VCaP (cell line): Measurements from ENCODE around the gene PFKP.

Experiments
- H3K27ac ChIP-seq: fragments of 450-650 bp; 2 replicates; pipeline ENCODE4 v1.5.1; 2017
- TF ChIP-seq, protein P1 (sequence below): fragments of 450-650 bp; conservative IDR thresholded peaks from 2 replicates; pipeline ENCODE4 v1.5.1; 2017; ENCODE audit warnings: mild to moderate bottlenecking, moderate library complexity

PFKP gene

DNA sequence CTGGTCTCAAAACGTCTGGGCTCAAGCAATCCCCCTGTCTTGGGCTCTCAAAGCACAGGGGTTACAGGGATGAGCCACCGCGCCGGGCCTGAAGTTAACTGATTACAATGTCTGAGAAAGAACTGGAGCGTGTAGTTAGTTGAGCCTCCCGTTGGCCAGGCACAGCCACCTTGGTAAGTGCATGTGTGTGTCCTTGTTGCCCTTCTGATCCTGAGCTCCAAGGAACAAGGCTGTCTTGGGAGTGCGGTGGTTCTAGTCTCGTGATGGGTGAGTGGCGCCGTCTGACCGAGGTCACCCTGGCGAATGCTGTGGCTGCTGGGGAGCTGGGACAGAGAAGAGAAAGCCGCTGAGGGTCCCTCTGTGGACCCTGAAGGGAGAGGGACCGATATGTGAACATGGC lies 54.7 kb downstream of the PFKP start:
- TF ChIP-seq, protein P1, sequence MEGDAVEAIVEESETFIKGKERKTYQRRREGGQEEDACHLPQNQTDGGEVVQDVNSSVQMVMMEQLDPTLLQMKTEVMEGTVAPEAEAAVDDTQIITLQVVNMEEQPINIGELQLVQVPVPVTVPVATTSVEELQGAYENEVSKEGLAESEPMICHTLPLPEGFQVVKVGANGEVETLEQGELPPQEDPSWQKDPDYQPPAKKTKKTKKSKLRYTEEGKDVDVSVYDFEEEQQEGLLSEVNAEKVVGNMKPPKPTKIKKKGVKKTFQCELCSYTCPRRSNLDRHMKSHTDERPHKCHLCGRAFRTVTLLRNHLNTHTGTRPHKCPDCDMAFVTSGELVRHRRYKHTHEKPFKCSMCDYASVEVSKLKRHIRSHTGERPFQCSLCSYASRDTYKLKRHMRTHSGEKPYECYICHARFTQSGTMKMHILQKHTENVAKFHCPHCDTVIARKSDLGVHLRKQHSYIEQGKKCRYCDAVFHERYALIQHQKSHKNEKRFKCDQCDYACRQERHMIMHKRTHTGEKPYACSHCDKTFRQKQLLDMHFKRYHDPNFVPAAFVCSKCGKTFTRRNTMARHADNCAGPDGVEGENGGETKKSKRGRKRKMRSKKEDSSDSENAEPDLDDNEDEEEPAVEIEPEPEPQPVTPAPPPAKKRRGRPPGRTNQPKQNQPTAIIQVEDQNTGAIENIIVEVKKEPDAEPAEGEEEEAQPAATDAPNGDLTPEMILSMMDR: no peak
- no peak overlapping the region for H3K27ac ChIP-seq

DNA sequence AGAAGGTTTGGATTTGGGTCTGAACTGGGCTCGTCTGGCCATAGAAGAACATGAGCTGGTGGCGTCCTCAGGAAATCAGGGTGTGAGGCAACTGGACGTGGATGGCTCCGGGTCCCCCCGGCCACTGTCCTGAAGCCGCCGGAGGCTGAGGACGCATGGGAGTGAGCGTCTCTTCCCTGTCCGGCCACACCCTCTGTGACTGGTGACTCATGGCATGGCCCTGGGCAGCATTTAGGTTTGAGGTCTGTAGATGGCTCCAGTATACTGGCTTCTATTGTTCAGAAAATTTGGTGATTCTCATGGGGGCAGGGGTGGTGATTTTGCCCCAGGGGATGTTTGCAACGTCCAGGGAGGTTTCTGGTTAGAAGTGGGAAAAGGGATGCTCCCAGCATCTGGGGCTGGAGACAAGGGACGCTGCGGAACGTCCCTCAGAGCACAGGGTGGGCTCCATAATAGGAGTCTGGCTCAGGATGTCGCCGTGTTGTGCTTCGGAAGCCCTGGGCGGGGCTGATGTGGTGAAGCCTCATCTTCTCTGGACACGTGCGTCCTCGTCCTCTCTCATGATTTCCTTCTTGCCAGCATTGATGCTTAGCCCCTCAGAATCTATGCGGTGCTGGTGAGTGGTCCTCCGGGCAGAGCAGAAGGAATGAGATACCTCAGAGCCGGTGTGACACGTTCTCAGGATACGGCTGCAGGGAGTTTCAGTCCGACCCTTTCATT lies 55.3 kb downstream of the PFKP start:
- TF ChIP-seq, protein P1: no peak
- H3K27ac ChIP-seq: no peak overlapping the region

DNA sequence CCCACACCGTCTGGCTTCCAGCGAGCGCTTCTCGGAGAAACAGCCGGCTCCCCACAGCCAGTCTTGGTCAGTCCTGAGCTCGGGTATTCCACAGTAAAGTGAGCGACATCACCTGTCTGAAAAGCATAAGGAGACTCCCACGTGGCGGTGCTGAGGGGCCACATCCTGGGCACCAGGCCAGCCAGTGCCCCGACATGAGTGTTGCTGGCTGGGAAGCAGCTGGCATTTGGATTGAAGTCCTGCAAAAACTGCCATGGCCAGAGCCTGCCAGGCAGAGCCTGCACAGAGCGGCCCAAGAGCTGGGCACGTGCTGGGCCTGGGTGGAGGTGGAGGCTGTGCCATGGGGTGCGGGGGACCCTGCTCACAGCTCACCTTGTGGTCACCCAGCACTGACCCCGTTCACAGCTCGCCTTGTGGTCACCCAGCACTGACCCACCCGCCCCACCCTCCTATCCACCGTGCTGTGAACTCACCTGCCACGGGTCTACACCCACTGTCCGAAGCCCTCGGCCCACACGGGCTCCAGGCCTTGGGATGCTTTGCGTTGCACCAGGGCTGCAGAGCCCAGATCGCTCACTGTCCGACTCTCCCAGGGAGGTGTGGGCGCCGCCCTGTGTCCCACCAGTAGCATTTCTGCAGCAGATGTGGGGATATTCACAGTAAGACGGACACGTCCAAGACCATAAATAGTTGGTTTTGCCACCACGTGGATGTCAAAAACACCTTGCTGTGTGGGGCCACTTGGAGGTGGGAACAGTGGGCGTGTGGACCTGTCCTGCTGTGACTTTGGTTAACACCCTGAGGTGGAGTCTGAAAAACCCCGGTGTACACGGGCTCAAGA lies 56.4 kb downstream of the PFKP start:
- H3K27ac ChIP-seq: no peak overlapping the region
- TF ChIP-seq, protein P1: no peak

DNA sequence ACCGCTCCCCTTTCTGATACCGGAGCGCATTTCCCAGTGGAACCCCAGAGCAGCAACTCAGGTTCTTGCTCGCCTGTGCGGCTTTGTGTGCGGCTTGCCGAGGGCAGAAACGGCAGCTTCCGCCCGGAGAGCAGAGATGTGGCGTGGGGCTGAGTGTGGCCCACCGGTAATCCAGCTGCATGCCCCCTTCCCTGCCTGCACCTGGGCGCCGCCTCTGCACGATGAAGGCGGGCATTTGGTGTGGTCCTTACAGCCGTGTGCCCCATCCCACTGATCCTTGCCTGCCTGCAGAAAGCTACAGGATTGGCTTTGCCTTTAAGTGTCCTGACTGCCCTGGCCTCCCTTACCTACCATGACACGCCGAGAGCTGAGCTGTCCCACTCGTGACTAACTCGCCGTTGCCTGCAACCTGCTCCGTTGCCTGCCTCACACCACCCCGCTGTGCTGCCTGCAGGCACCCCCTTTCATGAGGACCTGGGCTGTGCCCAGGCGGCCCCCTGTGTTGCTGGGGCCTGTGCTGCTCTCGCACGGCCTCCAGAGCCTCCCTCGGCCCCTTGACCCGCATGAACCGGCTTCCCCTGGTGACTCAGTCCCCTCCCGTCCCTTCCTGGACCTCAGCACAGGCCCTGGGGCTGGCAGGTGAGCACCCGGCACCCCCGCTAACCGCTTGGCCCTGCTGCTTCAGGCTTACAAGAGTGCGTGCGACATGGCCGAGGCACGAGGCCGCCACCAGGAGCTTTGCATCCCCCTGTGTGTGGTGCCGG lies 57.2 kb downstream of the PFKP start:
- TF ChIP-seq, protein P1: no peak
- H3K27ac ChIP-seq: no peak overlapping the region

DNA sequence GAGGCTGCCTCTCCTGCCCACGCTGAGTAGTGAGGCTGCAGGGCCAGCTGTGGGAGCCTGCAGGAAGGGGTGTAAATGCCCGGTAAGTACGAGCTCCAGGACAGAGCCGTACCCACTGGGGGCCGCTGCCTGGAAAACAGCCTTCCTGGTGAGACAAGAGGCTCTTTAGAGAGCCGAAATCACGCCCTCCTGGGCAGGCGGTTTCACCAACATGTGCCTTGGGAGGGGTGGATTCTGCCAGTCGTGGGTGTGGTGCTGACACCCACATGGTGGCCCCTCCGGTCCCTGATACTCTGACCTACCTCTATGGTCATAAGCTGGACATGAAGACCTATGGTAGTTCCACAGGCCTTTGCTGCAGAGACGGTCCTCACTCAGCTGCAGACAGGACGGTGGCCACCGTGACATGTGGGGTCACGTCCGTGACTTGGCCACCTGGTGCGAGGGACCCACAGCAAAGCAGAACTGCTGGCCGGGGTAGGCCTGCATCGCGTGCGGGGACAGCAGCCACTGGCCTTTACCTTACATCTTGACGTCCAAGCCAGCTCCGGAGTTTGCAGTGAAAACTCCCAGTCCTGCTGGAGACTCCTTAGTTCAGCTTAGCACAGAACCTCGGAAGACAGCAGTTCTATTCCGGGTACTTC lies 58.3 kb downstream of the PFKP start:
- TF ChIP-seq, protein P1: no peak
- H3K27ac ChIP-seq: no peak overlapping the region

DNA sequence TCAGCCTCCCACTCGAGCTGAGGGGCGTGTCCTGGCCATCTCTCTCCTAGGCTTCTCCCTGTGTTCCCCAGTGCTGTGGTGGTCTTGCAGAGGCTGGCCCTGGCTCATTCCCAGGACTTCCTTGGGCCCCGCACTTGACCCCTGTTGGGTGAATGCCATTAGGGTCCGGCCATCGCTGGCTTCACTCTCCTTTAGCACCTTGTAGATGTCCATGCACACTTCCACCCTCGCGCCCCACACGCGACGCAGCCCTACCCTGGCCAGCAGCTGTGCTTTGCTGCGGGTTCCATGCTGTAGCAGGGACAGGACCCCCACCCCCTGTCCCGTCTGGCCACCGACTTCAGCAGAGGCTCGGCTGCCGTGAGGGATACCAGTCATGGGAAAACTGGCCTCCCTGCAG lies 58.9 kb downstream of the PFKP start:
- H3K27ac ChIP-seq: no peak overlapping the region
- TF ChIP-seq, protein P1: no peak
